Measurements from ENCODE around the gene VPS11.
"Not testable (repeated sequence)": the region's sequence is repeated elsewhere in the genome, so short reads cannot be mapped to it uniquely, and the experiment has no call there.

DNA sequence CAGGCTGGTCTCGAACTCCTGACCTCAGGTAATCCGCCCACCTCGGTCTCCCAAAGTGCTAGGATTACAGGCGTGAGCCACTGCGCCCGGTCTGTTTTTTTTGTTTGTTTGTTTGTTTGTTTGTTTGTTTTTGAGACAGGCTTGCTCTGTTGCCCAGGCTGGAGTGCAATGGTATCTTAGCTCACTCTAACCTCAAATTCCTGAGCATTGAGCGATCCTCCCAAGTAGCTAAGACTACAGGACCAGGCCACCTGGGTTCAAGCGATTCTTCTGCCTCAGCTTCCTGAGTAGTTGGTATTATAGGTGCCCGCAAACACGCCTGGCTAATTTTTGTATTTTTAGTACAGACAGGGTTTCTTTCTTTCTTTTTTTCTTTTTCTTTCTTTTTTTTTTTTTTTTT, 34.2 kb upstream of the VPS11 start:
- TF ChIP-seq, protein P1, sequence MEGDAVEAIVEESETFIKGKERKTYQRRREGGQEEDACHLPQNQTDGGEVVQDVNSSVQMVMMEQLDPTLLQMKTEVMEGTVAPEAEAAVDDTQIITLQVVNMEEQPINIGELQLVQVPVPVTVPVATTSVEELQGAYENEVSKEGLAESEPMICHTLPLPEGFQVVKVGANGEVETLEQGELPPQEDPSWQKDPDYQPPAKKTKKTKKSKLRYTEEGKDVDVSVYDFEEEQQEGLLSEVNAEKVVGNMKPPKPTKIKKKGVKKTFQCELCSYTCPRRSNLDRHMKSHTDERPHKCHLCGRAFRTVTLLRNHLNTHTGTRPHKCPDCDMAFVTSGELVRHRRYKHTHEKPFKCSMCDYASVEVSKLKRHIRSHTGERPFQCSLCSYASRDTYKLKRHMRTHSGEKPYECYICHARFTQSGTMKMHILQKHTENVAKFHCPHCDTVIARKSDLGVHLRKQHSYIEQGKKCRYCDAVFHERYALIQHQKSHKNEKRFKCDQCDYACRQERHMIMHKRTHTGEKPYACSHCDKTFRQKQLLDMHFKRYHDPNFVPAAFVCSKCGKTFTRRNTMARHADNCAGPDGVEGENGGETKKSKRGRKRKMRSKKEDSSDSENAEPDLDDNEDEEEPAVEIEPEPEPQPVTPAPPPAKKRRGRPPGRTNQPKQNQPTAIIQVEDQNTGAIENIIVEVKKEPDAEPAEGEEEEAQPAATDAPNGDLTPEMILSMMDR (IDR thresholded peaks at IDR 0.05 in 4 of 5, conservative IDR thresholded peaks at IDR 0.05 in 1 of 5) = not testable (repeated sequence)
- not testable (repeated sequence) for TF ChIP-seq POLR2A (IDR thresholded peaks at IDR 0.05)
